ENCODE measurements around the gene KBTBD12. TPM values are rescaled to one million over a fixed set of nuclear protein-coding genes. Genes with fewer than 3 reads are reported as not detected.

The KBTBD12 gene
- total and polyA plus RNA-seq, 2 donors, result 1.1 to 2.7 TPM

DNA sequence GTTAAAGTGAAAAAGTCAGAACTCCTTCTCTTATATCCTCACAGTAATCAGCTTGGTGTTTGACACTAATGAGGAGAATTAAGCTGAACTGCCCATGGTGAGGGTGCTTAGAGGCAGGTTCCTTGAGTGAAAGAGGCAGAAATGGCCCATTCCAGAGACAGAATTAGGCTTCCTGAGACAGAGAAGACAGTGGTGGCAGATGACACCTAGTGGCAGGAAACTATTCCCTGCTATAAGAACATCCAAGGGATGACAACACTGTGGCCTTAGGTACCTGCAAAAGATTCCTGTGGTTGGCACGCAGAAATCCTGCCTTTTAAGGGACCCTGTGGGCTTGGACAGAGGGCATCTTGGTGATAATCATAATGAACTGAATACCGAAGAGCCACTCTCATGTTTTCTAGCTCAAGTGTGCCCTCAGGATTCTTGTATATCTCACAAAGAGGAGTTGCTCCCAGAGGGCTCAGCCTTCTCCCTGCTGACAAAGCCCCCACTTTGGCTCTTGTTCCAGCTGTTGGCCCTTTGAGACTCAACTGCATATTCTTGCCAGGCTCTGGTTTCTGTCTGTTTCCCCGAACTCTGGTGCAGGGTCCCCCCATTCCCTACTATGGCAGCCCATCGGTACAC, 56.0 kb downstream of the KBTBD12 start:
- WGBS, result 68% methylated on average over 4 of the region's 4 CpGs
- Histone ChIP-seq H3K4me3 (ENCODE audit: low read depth, low read length) (no peak overlapping the region), H3K36me3 (ENCODE audit: insufficient read depth) (no peaks in the 10 kb centered on the region), H3K27ac (ENCODE audit: low read depth) (no peak overlapping the region), H3K4me1 (ENCODE audit: insufficient read depth) (no peaks in the 10 kb centered on the region)
- no peak for DNase-seq (ENCODE audit: extremely low spot score)

DNA sequence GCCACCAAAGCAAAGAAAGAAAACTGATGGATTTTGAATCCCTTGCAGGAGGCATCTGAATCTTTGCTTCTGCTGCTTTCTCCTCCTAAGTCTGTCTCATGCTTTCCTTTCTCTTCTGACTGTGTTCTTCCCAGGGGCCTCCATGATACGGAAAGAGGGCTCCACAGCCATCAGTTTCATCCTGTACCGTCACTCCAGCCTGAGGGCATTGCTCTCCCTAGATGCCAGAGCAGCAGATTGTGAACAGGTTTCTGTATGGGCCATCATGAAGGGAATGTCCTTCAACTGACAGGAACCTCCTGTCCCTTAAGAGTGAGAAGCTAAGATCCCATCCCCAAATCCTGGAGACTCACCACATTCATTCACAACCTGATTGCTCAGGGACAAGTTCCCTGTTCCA, 59.2 kb downstream of the KBTBD12 start:
- no peak overlapping the region for H3K27ac ChIP-seq (ENCODE audit: low read depth)
- DNase-seq (ENCODE audit: extremely low spot score), result no peak
- no peaks in the 10 kb centered on the region for H3K4me1 ChIP-seq (ENCODE audit: insufficient read depth)
- no peaks in the 10 kb centered on the region for H3K36me3 ChIP-seq (ENCODE audit: insufficient read depth)
- H3K4me3 ChIP-seq (ENCODE audit: low read depth, low read length), result no peak overlapping the region
- WGBS, result 88% methylated on average over 2 of the region's 2 CpGs

DNA sequence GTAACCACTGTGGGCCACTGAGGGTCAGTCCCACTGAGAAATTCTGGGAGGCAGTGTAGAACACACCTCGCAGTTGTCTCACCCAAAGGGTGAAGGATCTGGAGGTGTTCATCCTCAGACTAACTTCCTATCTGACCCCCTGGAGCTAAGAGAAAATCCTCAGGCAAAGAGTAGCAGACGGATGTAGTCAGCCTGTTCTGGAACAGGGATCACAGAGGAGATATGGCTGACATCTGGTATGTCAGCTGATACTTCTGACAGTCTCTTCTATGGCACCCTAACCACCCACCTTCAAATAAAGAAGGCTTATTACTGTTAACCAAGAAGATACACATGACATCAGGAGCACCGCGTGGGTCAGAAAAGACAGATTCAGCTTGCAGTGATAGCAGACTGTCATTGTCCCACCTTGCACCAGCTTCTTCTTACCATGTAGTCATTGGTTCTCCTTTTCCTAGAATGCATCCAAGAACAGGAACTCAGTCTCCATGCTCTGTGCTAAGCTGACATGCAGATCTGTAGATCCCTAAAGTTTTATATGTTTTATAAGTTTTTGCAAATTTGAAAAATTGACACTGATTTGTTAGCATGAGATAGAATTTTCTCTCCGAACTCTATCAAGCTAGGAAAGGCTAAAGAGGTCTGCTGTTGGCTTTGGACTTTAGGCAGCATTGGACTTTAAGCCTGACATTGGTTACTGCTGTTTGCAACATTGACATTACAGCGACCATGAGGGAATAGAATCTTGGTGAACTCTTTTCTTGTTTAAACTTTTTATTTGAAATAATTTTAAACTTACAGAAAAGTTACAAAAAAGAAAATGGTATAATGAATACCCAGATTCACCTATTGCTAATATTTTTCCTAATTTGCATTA, 60.4 kb downstream of the KBTBD12 start:
- H3K36me3 ChIP-seq (ENCODE audit: insufficient read depth), result no peaks in the 10 kb centered on the region
- DNase-seq (ENCODE audit: extremely low spot score), result no peak
- 83% methylated on average over 6 of the region's 6 CpGs for WGBS
- H3K4me1 ChIP-seq (ENCODE audit: insufficient read depth), result no peaks in the 10 kb centered on the region
- no peak overlapping the region for H3K4me3 ChIP-seq (ENCODE audit: low read depth, low read length)
- H3K27ac ChIP-seq (ENCODE audit: low read depth), result no peak overlapping the region

DNA sequence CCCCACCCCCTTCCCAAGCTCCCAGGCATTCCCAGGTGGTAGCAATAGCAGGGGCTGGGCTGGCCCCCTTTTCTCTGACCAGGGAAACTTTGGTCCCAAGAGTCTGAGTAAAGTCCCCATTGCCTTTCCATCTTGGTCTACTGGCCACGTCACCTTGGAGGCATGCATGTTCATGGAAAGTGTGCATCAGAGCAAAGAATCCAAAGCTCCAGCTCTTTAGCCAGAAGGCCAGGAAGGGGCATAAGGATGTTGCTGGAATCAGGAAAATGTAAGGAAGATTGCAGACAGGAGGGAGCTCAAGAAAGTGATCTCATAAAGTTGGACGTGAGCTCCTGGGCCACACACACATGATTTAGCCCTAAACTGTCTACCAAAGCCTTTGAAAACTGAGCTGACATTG, 63.6 kb downstream of the KBTBD12 start:
- Histone ChIP-seq H3K27ac (ENCODE audit: low read depth) (no peak overlapping the region), H3K4me1 (ENCODE audit: insufficient read depth) (no peaks in the 10 kb centered on the region), H3K36me3 (ENCODE audit: insufficient read depth) (no peaks in the 10 kb centered on the region), H3K4me3 (ENCODE audit: low read depth, low read length) (no peak overlapping the region)
- no peak for DNase-seq (ENCODE audit: extremely low spot score)
- WGBS, result 76% methylated on average over 2 of the region's 2 CpGs

DNA sequence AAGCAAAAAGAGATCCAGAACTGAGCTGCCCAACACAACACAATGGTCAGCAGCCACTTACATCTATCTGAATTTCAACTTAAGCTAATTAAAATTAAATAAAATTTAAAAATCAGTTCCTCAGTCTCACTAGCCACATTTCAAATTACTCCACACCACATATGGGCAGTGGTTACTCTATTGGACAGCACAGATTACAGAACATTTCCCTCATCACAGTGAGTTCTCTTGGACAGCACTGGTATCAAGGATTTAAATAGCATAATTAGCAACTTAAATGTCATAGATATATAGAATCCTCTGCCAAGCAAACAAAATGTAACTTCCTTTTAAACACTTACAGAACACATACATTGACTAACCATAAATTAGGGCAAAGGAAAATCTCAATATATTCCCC, 64.4 kb downstream of the KBTBD12 start:
- Histone ChIP-seq H3K27ac (ENCODE audit: low read depth) (no peak overlapping the region), H3K4me3 (ENCODE audit: low read depth, low read length) (no peak overlapping the region), H3K36me3 (ENCODE audit: insufficient read depth) (no peaks in the 10 kb centered on the region), H3K4me1 (ENCODE audit: insufficient read depth) (no peaks in the 10 kb centered on the region)
- no peak for DNase-seq (ENCODE audit: extremely low spot score)

DNA sequence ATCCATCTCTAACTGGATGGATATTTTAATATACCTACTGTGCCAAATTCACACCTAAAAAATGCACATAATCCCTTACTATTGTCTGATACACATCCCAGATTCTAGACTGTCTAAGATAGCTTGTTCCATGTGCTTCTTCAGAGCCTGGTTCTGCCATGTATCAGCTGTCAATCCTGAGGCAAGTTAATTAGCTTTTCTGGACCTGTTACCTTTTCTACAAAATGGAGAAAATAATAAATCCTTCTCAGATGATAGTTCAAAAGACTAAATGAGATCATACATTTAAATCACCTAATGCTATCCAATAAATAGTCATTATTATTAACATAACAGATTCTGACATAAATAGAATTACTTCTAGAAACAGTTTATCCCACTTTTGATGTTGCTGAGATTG, 66.1 kb downstream of the KBTBD12 start:
- no peak for DNase-seq (ENCODE audit: extremely low spot score)
- Histone ChIP-seq H3K36me3 (ENCODE audit: insufficient read depth) (no peaks in the 10 kb centered on the region), H3K4me3 (ENCODE audit: low read depth, low read length) (no peak overlapping the region), H3K4me1 (ENCODE audit: insufficient read depth) (no peaks in the 10 kb centered on the region), H3K27ac (ENCODE audit: low read depth) (no peak overlapping the region)

DNA sequence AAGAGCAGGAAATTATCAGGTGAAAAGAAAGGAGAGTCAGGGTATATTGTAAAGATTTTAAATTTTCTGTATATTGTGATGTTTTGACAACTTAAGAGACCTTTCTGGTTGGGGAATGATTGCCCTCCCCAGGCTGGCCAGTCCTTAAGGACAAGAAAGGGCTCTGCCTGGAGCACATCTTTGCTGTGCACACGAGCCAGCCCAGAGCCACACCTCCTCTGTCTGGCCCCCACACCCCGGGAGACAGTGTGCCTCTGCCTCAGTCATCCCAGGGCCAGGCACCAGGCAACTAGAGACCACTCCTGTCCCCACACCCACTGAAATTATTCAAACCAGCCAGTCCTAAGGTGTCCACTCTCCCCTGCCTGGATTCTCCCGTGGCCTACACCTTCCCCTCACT, 67.1 kb downstream of the KBTBD12 start:
- Histone ChIP-seq H3K4me3 (ENCODE audit: low read depth, low read length) (no peak overlapping the region), H3K27ac (ENCODE audit: low read depth) (no peak overlapping the region), H3K4me1 (ENCODE audit: insufficient read depth) (no peaks in the 10 kb centered on the region), H3K36me3 (ENCODE audit: insufficient read depth) (no peaks in the 10 kb centered on the region)
- 72% methylated on average over 3 of the region's 3 CpGs for WGBS
- no peak for DNase-seq (ENCODE audit: extremely low spot score)

DNA sequence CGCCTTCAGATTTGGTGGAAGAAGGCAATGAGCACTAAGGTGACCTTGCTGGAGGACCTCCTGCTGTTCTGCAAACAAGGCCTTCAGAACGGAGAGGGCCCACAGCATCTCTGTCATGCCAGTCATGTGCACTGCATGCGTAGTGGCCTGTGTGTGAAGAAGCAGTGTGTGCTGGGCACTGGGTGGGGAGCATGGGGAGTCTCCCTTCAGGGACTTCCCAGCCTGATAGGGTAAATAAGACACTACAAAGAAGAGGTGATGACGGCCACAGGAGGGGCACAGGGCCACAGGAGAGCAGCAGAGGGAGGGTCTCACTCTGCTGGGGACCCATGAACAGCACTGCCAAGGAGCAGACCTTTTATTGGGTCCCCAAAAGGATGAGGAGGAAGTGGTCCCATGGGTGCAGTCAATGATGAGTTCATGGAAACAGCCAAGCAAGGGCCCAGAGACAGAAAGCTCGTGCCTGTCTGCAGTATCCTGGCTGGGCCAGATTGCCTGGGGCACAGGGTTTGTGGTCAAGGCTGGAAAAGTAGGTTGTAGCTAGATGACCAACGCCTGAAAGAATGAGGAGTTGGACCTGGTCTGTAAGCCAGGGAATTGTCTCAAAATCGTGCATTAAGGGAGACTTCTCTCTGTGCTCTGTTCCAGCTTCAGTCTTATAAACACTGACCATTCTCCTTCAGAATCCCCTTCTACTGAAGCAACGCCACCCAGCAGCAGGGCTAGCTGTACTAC, 69.4 kb downstream of the KBTBD12 start:
- WGBS, result 84% methylated on average over 8 of the region's 8 CpGs
- no peak for DNase-seq (ENCODE audit: extremely low spot score)
- H3K4me3 ChIP-seq (ENCODE audit: low read depth, low read length), result no peak overlapping the region
- no peak overlapping the region for H3K27ac ChIP-seq (ENCODE audit: low read depth)
- H3K4me1 ChIP-seq (ENCODE audit: insufficient read depth), result no peaks in the 10 kb centered on the region
- H3K36me3 ChIP-seq (ENCODE audit: insufficient read depth), result no peaks in the 10 kb centered on the region

DNA sequence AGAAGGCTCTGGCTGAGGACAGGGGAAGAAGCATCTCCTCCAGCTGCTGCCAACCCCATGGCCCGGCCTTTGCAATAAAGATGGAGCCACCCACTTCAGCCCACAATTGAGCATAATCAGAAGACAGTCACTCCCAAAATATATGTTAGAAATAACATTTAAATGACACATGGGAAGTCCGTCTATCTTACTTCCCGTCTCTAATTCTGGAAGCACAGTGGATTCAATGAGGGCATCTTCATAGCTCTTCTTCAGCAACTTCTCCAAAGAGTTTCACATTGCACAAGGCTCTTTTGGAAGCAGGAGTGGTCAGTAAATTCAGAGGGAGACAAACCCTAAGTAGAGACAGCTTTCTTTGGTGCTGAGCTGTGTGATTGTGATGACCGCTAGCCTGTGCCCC, 70.2 kb downstream of the KBTBD12 start:
- Histone ChIP-seq H3K36me3 (ENCODE audit: insufficient read depth) (no peaks in the 10 kb centered on the region), H3K4me1 (ENCODE audit: insufficient read depth) (no peaks in the 10 kb centered on the region), H3K27ac (ENCODE audit: low read depth) (no peak overlapping the region), H3K4me3 (ENCODE audit: low read depth, low read length) (no peak overlapping the region)
- no peak for DNase-seq (ENCODE audit: extremely low spot score)
- 92% methylated on average over 4 of the region's 4 CpGs for WGBS

DNA sequence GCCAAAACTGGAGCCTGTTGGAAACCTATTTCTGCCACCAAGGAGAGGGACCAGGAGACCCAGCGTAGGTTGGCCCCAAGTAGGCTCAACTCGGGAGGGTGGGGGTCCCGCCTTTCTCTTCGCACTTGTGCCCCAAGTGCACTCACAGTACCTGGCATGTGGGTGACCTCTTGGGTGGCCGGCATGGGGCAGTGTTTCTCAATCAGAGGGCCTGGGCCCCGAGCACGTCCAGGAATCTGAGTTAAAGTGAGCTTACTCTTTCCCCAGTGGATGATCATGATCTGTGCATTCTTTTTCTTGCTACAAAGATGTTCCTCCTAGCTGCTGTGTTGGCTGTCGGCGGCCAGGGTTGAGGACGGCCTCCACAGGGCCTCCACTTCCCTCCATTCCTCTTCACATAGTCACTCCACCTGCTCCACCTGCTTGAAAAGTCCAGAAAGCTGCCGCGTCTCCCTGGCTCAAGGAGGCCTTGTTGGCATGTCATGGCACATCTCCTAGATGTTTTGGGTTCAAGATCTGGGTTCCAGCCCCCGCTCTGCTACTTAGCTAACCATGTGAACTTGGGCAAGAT, 70.7 kb downstream of the KBTBD12 start:
- no peak overlapping the region for H3K27ac ChIP-seq (ENCODE audit: low read depth)
- no peak for DNase-seq (ENCODE audit: extremely low spot score)
- no peak overlapping the region for H3K4me3 ChIP-seq (ENCODE audit: low read depth, low read length)
- H3K4me1 ChIP-seq (ENCODE audit: insufficient read depth), result no peaks in the 10 kb centered on the region
- H3K36me3 ChIP-seq (ENCODE audit: insufficient read depth), result no peaks in the 10 kb centered on the region
- WGBS, result 91% methylated on average over 13 of the region's 13 CpGs

DNA sequence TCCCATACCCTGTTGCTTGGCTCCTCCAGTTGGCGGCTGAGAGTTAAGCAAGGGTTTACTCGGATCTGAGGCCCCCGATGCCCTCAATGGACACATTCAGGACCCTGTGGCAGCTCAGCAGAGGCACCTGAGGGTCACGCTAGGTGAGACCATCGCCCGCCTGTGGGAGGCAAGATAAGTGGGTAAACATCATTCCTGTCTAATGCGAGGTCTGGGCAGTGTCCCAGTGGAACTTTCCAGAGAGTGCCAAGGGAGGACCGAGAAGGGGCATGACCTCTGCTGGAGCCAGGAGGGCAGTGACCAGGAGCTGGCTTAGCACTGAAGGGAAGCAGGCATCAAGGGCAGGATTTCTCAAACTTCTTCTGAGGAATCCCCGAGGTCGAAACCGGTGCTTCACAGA, 71.8 kb downstream of the KBTBD12 start:
- no peaks in the 10 kb centered on the region for H3K4me1 ChIP-seq (ENCODE audit: insufficient read depth)
- H3K36me3 ChIP-seq (ENCODE audit: insufficient read depth), result no peaks in the 10 kb centered on the region
- no peak for DNase-seq (ENCODE audit: extremely low spot score)
- WGBS, result 89% methylated on average over 11 of the region's 11 CpGs
- no peak overlapping the region for H3K4me3 ChIP-seq (ENCODE audit: low read depth, low read length)
- no peak overlapping the region for H3K27ac ChIP-seq (ENCODE audit: low read depth)

DNA sequence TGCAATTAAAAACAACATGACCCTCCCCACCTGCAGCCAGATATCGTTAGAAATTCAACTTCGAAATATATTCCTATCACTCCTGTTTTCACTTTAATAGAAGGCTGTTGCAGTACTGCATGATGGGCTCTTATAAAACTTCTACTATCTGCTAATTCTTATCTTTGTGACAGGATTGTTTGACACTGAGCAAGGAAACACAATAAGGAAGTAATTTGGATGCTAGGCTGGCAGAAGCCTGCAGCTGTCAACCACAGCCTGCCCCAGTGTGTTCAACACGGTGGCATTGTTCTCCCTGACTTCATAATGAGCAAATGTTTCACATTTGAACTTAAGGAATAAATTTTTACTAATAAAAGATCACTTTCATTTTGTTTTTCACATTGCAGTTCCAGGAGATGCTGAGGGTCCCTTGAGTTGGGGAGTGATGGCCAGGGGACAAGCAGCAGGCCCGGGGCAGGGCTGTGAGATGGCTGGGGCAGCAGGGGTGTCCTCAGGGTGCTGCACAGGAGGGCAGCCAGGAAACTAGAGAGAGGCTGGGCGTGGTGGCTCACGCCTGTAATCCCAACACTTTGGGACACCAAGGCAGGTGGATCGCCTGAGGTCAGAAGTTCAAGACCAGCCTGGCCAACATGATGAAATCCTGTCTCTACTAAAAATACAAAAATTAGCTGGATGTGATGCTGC, 72.4 kb downstream of the KBTBD12 start:
- DNase-seq (ENCODE audit: extremely low spot score), result no peak
- Histone ChIP-seq H3K36me3 (ENCODE audit: insufficient read depth) (no peaks in the 10 kb centered on the region), H3K27ac (ENCODE audit: low read depth) (no peak overlapping the region), H3K4me1 (ENCODE audit: insufficient read depth) (no peaks in the 10 kb centered on the region), H3K4me3 (ENCODE audit: low read depth, low read length) (no peak overlapping the region)
- WGBS, result 84% methylated on average over 7 of the region's 7 CpGs

DNA sequence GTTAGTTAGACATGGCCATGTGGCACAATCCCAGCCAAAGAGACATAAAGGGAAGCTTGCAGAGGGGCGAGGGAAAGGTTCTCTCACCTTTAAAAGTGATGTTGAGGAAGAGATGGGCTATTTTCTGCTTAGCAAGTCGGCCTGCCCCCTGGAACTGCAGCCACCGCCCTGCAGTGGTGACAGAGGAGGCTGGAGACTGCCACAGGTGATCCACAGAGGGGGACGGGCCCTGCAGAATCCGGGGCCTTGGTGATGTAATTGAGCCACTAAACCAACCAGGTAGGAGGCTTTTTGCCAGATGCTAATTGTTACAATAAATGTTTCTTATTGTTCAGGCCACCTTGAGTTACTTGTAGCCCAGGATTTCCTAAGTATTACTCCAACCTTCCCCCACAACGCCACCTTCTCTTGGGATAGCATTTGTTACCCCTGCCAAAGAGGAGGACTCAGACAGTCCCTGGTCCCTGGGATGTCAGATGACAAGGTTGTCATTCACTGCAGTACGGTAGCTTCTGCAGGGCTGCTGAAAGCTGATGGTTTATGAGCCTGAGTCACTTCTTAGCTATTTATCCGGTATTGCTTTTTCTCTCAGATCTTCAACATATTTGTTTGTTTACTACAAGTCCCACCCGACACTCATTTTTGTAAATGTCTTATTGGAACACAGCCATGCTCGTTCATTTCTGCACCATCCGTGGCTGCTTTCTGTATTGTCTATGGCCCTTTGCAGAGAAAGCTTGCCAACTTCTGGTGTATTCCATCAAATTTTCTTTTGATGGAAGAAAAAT, 73.9 kb downstream of the KBTBD12 start:
- H3K4me1 ChIP-seq (ENCODE audit: insufficient read depth), result no peaks in the 10 kb centered on the region
- WGBS, result 68% methylated on average over 11 of the region's 11 CpGs
- no peak for DNase-seq (ENCODE audit: extremely low spot score)

More for the DNA sequence above, 73.9 kb downstream of the KBTBD12 start:
- Histone ChIP-seq H3K36me3 (ENCODE audit: insufficient read depth) (no peaks in the 10 kb centered on the region), H3K27ac (ENCODE audit: low read depth) (no peak overlapping the region), H3K4me3 (ENCODE audit: low read depth, low read length) (no peak overlapping the region)

All from urinary bladder (tissue), 4 donors.